Right atrium auricular region (tissue), 2 donors: ENCODE data around the gene SIGLEC10. TPM values are rescaled to one million over a fixed set of nuclear protein-coding genes. Genes with fewer than 3 reads are reported as not detected.
"Not testable (repeated sequence)": the region's sequence is repeated elsewhere in the genome, so short reads cannot be mapped to it uniquely, and the experiment has no call there.

Experiments
- DNase-seq: peaks from one replicate; pipeline ENCODE4 v3.0.0-alpha.2; 2019; ENCODE audit warnings: low spot score
- H3K27ac ChIP-seq, 2 donors: fragments of 200-600 bp; sonication (generic); 1 replicate in 1 of 2; 2 replicates in 1 of 2; pipeline ENCODE4 v1.5.1; 2016 to 2019
- H3K27me3 ChIP-seq, 2 donors: fragments of 200-600 bp; sonication (generic); one replicate each; pipeline versions ENCODE4 v1.5.1 to v1.6.0; 2017 to 2019
- H3K36me3 ChIP-seq: fragments of 200-600 bp; sonication (generic); one replicate; pipeline ENCODE4 v1.5.1; 2016
- H3K4me1 ChIP-seq, 2 donors: fragments of 200-600 bp; sonication (generic); one replicate each; pipeline versions ENCODE4 v1.5.1 to v1.6.0; 2017 to 2019
- H3K4me3 ChIP-seq, 2 donors: fragments of 200-600 bp; sonication (generic); 1 replicate in 1 of 2; 2 replicates in 1 of 2; pipeline ENCODE4 v1.5.1; 2017 to 2019; ENCODE audit warnings: mild to moderate bottlenecking in 1 of 2, moderate library complexity in 1 of 2
- H3K9me3 ChIP-seq, 2 donors: fragments of 200-600 bp; sonication (generic); one replicate each; pipeline ENCODE4 v1.5.1; 2019
- CTCF ChIP-seq, 2 donors: fragments of 200-600 bp; sonication (generic); IDR thresholded peaks; one replicate each; pipeline ENCODE4 v1.5.1; 2019; ENCODE audit warnings: antibody characterized with exemption in 2 of 2
- total RNA-seq, 2 donors: library from RNA; depleted of rRNA; stranded (reverse); fragments of >200 nt; gene quantifications; one replicate each; pipeline ENCODE4 v1.1.0, GENCODE V29; 2016

The SIGLEC10 gene
- total RNA-seq, result 1 to 10 TPM in 1 of 2 donors, under 1 TPM in 1; 0.22 to 7.7 TPM

- DNase-seq, result no peak
- no peaks in the 10 kb centered on the region for H3K9me3 ChIP-seq
These were observed at the start of gene SIGLEC10 for GRCh38 chr19:51417107-51417809. Gene SIGLEC10 (minus strand): TSS chr19:51417642. CDS start chr19:51417581, 61 bp downstream.

GRCh38 chr19:51466723-51467122 lies 49.3 kb upstream of the SIGLEC10 start:
- H3K27me3 ChIP-seq, result no peaks in the 10 kb centered on the region
- no peaks in the 10 kb centered on the region for H3K36me3 ChIP-seq
- no peak overlapping the region for H3K4me3 ChIP-seq
- no peak for TF ChIP-seq CTCF (IDR thresholded peaks at IDR 0.05)
- no peaks in the 10 kb centered on the region for H3K4me1 ChIP-seq
- DNase-seq, result no peak
- no peak overlapping the region for H3K27ac ChIP-seq
- H3K9me3 ChIP-seq, result no peaks in the 10 kb centered on the region

More at GRCh38 chr19:51417107-51417809, at the start of gene SIGLEC10:
- H3K4me3 ChIP-seq, result no peak within 1 kb of the TSS
- no peaks in the 10 kb centered on the region for H3K36me3 ChIP-seq
- no peak within 1 kb of the TSS for H3K27ac ChIP-seq
- TF ChIP-seq CTCF (IDR thresholded peaks at IDR 0.05), result no peak
- H3K27me3 ChIP-seq, result peaks cover 0 to 5% of the 10 kb centered on the region in 2 donors
- H3K4me1 ChIP-seq, result peaks cover 0 to 4% of the 10 kb centered on the region in 2 donors

- DNase-seq, H3K9me3 ChIP-seq, H3K4me3 ChIP-seq, H3K27ac ChIP-seq, H3K27me3 ChIP-seq, H3K36me3 ChIP-seq, H3K4me1 ChIP-seq: not testable (repeated sequence)
These were observed 46.6 kb upstream of the SIGLEC10 start for GRCh38 chr19:51463976-51464581.

GRCh38 chr19:51462681-51463080 lies 45.2 kb upstream of the SIGLEC10 start:
- Histone ChIP-seq H3K27me3 (no peaks in the 10 kb centered on the region), H3K4me3 (no peak overlapping the region), H3K4me1 (no peaks in the 10 kb centered on the region), H3K27ac (no peak overlapping the region), H3K9me3 (no peaks in the 10 kb centered on the region), H3K36me3 (no peaks in the 10 kb centered on the region)
- TF ChIP-seq CTCF (IDR thresholded peaks at IDR 0.05), result no peak
- no peak for DNase-seq

GRCh38 chr19:51462276-51462675 lies 44.8 kb upstream of the SIGLEC10 start:
- H3K27me3 ChIP-seq, result no peaks in the 10 kb centered on the region
- no peak overlapping the region for H3K27ac ChIP-seq
- DNase-seq, result no peak

More at GRCh38 chr19:51462276-51462675, 44.8 kb upstream of the SIGLEC10 start:
- H3K4me1 ChIP-seq, result no peaks in the 10 kb centered on the region
- no peaks in the 10 kb centered on the region for H3K9me3 ChIP-seq
- no peak overlapping the region for H3K4me3 ChIP-seq
- no peak for TF ChIP-seq CTCF (IDR thresholded peaks at IDR 0.05)
- H3K36me3 ChIP-seq, result no peaks in the 10 kb centered on the region
